Stomach (tissue), 9 donors: ENCODE measurements around the gene GOPC. TPM values are rescaled to one million over a fixed set of nuclear protein-coding genes. Genes with fewer than 3 reads are reported as not detected.
"Not testable (repeated sequence)": the region's sequence is repeated elsewhere in the genome, so short reads cannot be mapped to it uniquely, and the experiment has no call there.

ENCODE experiments used
- DNase-seq, 2 donors: peaks; one replicate each; pipeline versions ENCODE4 v3.0.0 to v3.0.0-alpha.2; 2013 to 2019
- H3K27ac ChIP-seq, 5 donors: fragments of 200-600 bp in 4 of 5; sonication (generic) in 4 of 5; one replicate each; pipeline ENCODE4 v1.5.1; 2013 to 2019; ENCODE audit warnings: mild to moderate bottlenecking in 1 of 5, moderate library complexity in 1 of 5
- H3K27me3 ChIP-seq, 3 donors: fragments of 200-600 bp; sonication (generic); one replicate each; pipeline ENCODE4 v1.5.1; 2017 to 2019; ENCODE audit warnings: mixed run types in 1 of 3
- H3K36me3 ChIP-seq, 4 donors: fragments of 200-600 bp; sonication (generic); 1 replicate in 3 of 4; 2 replicates in 1 of 4; pipeline ENCODE4 v1.5.1; 2016 to 2019
- H3K4me1 ChIP-seq, 4 donors: fragments of 200-600 bp; sonication (generic); one replicate each; pipeline ENCODE4 v1.5.1; 2016 to 2019
- H3K4me3 ChIP-seq, 4 donors: fragments of 200-600 bp; sonication (generic) in 3 of 4; one replicate each; pipeline ENCODE4 v1.5.1; 2016 to 2019; ENCODE audit warnings: mild to moderate bottlenecking in 1 of 4
- H3K9me3 ChIP-seq, 4 donors: fragments of 200-600 bp; sonication (generic); one replicate each; pipeline ENCODE4 v1.5.1; 2016 to 2019
- CTCF ChIP-seq, 7 experiments: fragments of 450-650 bp in 4 of 7; fragments of 200-600 bp in 3 of 7; sonication (generic) in 3 of 7; IDR thresholded peaks; one replicate each; pipeline ENCODE4 v1.5.1; 2016 to 2019; ENCODE audit warnings: antibody characterized with exemption in 7 of 7, control low read depth in 2 of 7, mild to moderate bottlenecking in 1 of 7
- EP300 ChIP-seq: sonication (generic); formaldehyde crosslinking; IDR thresholded peaks from one replicate; pipeline ENCODE4 v1.6.1; 2017; ENCODE audit warnings: antibody characterized with exemption
- POLR2A ChIP-seq, 4 donors: fragments of 450-650 bp; IDR thresholded peaks; one replicate each; pipeline ENCODE4 v1.6.1; 2016; ENCODE audit warnings: antibody characterized with exemption in 4 of 4, control low read depth in 2 of 4, mild to moderate bottlenecking in 1 of 4, moderate library complexity in 1 of 4
- POLR2AphosphoS5 ChIP-seq, 3 donors: sonication (generic); formaldehyde crosslinking; IDR thresholded peaks; one replicate each; pipeline ENCODE4 v1.6.1; 2016; ENCODE audit warnings: antibody characterized with exemption in 3 of 3
- WGBS, 5 donors: extraction: QIAGEN DNeasy Blood & Tissue Kit in 3 of 5; methylation state at CpG; one replicate each; pipeline versions ENCODE4 v1.1.5 to v1.1.7; 2013 to 2018; 5-methylcytosine and 5-hydroxymethylcytosine counted together
- intact Hi-C: fragments of 100-400 bp; cut with DNase I; formaldehyde crosslinking; loops from one replicate; pipeline ENCODE4 v1.15.1; 2023; ENCODE audit warnings: low total_unique reads
- polyA plus RNA-seq, 3 donors: library from polyadenylated mRNA; stranded (reverse); fragments of 200-250 nt; gene quantifications; one replicate each; pipeline ENCODE4 v1.2.3, GENCODE V29; 2013
- total RNA-seq, 5 donors: library from RNA; depleted of rRNA; stranded (reverse); fragments of >200 nt; gene quantifications; one replicate each; pipeline versions ENCODE4 v1.1.0 to v1.2.3, GENCODE V29; 2014 to 2016
- donor health status: healthy with polysubstance abuse.
- donor health status: Bipolar disorder and iron deficiency.
- donor health status: healthy.

The GOPC gene
- total and polyA plus RNA-seq, 8 donors = 4.7 to 49.4 (median 13.8) TPM

- TF ChIP-seq EP300 (no peak), POLR2A (IDR thresholded peaks at IDR 0.05) (no peak)
Observed at GRCh38 chr6:117525607-117526006, 76.7 kb downstream of the GOPC start.

DNA sequence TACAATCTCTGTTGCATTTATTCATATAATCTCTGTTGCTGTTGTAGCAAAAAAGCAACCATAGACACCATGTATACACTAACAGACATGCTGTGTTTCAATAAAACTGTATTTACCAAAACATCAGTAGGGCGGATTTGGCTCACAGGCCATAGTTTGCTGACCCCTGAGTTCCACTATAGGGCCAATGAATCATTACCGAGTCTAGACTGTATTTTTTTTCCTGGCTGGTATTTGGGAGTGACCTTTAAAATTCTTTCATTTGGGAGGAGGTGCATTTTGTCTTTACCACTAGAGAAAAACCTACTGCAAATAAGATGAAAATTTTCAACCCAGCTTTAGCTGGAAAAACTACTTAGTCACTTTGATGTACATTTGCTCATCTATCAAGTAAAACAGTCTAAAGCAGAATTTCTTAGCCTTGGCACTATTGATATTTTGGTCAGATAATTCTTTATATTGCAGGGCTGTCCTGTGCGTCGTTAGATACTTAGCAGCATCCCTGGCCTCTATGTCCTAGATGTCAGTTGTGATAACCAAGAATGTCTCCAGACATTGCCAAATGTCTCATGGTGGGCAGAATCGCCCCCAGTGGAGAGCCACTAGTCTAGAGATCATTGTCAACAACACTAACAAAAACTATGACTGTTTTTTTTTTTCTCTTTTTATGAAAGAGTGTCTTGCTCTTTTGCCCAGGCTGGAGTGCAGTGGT lies 80.4 kb downstream of the GOPC start:
- intact Hi-C loops = no loop called here
- Histone ChIP-seq H3K27me3 (no peaks in the 10 kb centered on the region), H3K27ac (no peak overlapping the region), H3K4me3 (no peak overlapping the region), H3K9me3 (no peaks in the 10 kb centered on the region), H3K4me1 (no peaks in the 10 kb centered on the region), H3K36me3 (peaks cover 0 to 22% (median 11%) of the 10 kb centered on the region in 4 donors)
- 91 to 95% (median 93%) methylated on average over 5 of the region's 5 CpGs for WGBS, 5 donors
- TF ChIP-seq POLR2A (IDR thresholded peaks at IDR 0.05) (no peak), POLR2AphosphoS5 (IDR thresholded peaks at IDR 0.05) (no peak), CTCF (IDR thresholded peaks at IDR 0.05) (no peak), EP300 (no peak)
- no peak for DNase-seq

More at GRCh38 chr6:117525607-117526006, 76.7 kb downstream of the GOPC start:
- H3K4me3 ChIP-seq = no peak overlapping the region
- WGBS, 5 donors = 91 to 97% (median 94%) methylated on average over 2 of the region's 2 CpGs
- no peaks in the 10 kb centered on the region for H3K27me3 ChIP-seq
- H3K36me3 ChIP-seq = peaks cover 0 to 12% (median 7%) of the 10 kb centered on the region in 4 donors
- no peak overlapping the region for H3K27ac ChIP-seq
- DNase-seq = no peak
- no peaks in the 10 kb centered on the region for H3K9me3 ChIP-seq
- intact Hi-C loops = no loop called here
- H3K4me1 ChIP-seq = no peaks in the 10 kb centered on the region

- Histone ChIP-seq H3K27ac (no peak overlapping the region), H3K4me3 (no peak overlapping the region), H3K9me3 (no peaks in the 10 kb centered on the region), H3K36me3 (peaks cover 0 to 18% (median 11%) of the 10 kb centered on the region in 4 donors), H3K4me1 (peaks cover 0 to 2% (median 0%) of the 10 kb centered on the region in 4 donors), H3K27me3 (no peaks in the 10 kb centered on the region)
- DNase-seq = no peak
- intact Hi-C loops = no loop called here
- WGBS, 5 donors = 82 to 93% (median 88%) methylated on average over 4 of the region's 4 CpGs
- TF ChIP-seq EP300 = no peak
- no peak for TF ChIP-seq CTCF (IDR thresholded peaks at IDR 0.05)
- TF ChIP-seq POLR2AphosphoS5 (IDR thresholded peaks at IDR 0.05) = no peak
- no peak for TF ChIP-seq POLR2A (IDR thresholded peaks at IDR 0.05)
Observed at GRCh38 chr6:117520603-117521395, 81.5 kb downstream of the GOPC start.

GRCh38 chr6:117518870-117519269 lies 83.4 kb downstream of the GOPC start:
- intact Hi-C loops = no loop called here
- Histone ChIP-seq H3K9me3 (no peaks in the 10 kb centered on the region), H3K27me3 (no peaks in the 10 kb centered on the region), H3K36me3 (peaks cover 0 to 18% (median 11%) of the 10 kb centered on the region in 4 donors), H3K4me1 (peaks cover 0 to 19% (median 4%) of the 10 kb centered on the region in 4 donors), H3K27ac (no peak overlapping the region), H3K4me3 (no peak overlapping the region)
- 96 to 98% (median 97%) methylated on average over 6 of the region's 6 CpGs for WGBS, 5 donors
- no peak for DNase-seq
- TF ChIP-seq POLR2AphosphoS5 (IDR thresholded peaks at IDR 0.05) (no peak), POLR2A (IDR thresholded peaks at IDR 0.05) (no peak), CTCF (IDR thresholded peaks at IDR 0.05) (no peak), EP300 (no peak)

DNA sequence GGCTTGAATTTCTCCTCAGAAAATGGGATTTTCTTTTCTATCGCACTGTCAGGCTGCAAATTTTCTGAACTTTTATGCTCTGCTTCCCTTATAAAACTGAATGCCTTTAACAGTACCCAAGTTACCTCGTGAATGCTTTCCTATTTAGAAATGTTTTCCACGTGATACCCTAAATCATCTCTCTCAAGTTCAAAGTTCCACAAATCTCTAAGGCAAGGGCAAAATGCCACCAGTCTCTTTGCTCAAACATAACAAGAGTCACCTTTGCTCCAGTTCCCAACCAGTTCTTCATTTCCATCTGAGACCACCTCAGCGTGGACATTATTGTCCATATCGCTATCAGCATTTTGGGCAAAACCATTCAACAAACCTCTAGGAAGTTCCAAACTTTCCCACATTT lies 84.3 kb downstream of the GOPC start:
- intact Hi-C loops, DNase-seq, H3K4me3 ChIP-seq, H3K27me3 ChIP-seq, H3K27ac ChIP-seq, H3K9me3 ChIP-seq: not testable (repeated sequence)
- WGBS, 5 donors = 87 to 91% (median 90%) methylated on average over 5 of the region's 5 CpGs
- Histone ChIP-seq H3K4me1 (peaks cover 0 to 19% (median 5%) of the 10 kb centered on the region in 4 donors), H3K36me3 (peaks cover 0 to 18% (median 11%) of the 10 kb centered on the region in 4 donors)
